ENCODE data around the gene FBN2. TPM values are rescaled to one million over a fixed set of nuclear protein-coding genes. Genes with fewer than 3 reads are reported as not detected.

FBN2 gene
- polyA plus RNA-seq, 1 donor from 2014 or later = 1.6 TPM

DNA sequence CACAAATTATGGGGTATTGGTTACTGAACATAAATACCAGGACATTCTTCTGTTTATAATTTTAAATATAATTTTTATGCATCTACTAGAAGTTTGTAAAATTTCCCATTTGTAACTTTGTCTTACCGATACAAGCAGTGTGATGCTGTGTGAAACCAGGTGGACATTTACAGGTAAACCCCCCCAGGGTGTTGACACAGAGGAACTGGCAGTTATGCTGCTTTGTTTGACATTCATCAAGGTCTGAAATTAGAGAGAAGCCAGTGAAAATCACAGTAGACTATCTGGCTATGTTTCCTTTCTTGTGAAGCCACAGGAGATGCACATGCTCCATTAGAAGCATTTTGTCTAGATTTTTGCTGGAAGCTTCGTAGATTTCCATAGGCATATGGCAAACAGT, 263.6 kb downstream of the FBN2 start:
- H3K9me2 ChIP-seq (ENCODE audit: insufficient read depth, low read length) = no peaks in the 10 kb centered on the region
- no peak overlapping the region for H3K27ac ChIP-seq (ENCODE audit: low read length)
- no peaks in the 10 kb centered on the region for H3K9me3 ChIP-seq (ENCODE audit: low read length)
- H4K20me1 ChIP-seq (ENCODE audit: insufficient read depth) = no peaks in the 10 kb centered on the region
- TF ChIP-seq EZH2 (IDR thresholded peaks at IDR 0.05; ENCODE audit: borderline replicate concordance, insufficient read depth, low read length, poor library complexity, severe bottlenecking) (no peak), SMC3 (conservative IDR thresholded peaks at IDR 0.05; ENCODE audit: poor library complexity) (no peak), MXI1 (conservative IDR thresholded peaks at IDR 0.05; ENCODE audit: poor library complexity, severe bottlenecking) (no peak), EP300 (conservative IDR thresholded peaks at IDR 0.05; ENCODE audit: poor library complexity, severe bottlenecking) (no peak), POLR2AphosphoS5 (IDR thresholded peaks at IDR 0.05) (no peak), TAF1 (IDR thresholded peaks at IDR 0.05; ENCODE audit: low read depth) (no peak), RAD21 (conservative IDR thresholded peaks at IDR 0.05) (no peak)
- TF ChIP-seq, protein P1, sequence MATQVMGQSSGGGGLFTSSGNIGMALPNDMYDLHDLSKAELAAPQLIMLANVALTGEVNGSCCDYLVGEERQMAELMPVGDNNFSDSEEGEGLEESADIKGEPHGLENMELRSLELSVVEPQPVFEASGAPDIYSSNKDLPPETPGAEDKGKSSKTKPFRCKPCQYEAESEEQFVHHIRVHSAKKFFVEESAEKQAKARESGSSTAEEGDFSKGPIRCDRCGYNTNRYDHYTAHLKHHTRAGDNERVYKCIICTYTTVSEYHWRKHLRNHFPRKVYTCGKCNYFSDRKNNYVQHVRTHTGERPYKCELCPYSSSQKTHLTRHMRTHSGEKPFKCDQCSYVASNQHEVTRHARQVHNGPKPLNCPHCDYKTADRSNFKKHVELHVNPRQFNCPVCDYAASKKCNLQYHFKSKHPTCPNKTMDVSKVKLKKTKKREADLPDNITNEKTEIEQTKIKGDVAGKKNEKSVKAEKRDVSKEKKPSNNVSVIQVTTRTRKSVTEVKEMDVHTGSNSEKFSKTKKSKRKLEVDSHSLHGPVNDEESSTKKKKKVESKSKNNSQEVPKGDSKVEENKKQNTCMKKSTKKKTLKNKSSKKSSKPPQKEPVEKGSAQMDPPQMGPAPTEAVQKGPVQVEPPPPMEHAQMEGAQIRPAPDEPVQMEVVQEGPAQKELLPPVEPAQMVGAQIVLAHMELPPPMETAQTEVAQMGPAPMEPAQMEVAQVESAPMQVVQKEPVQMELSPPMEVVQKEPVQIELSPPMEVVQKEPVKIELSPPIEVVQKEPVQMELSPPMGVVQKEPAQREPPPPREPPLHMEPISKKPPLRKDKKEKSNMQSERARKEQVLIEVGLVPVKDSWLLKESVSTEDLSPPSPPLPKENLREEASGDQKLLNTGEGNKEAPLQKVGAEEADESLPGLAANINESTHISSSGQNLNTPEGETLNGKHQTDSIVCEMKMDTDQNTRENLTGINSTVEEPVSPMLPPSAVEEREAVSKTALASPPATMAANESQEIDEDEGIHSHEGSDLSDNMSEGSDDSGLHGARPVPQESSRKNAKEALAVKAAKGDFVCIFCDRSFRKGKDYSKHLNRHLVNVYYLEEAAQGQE (IDR thresholded peaks at IDR 0.05; ENCODE audit: borderline replicate concordance) = no peak
- TF ChIP-seq, protein P2, sequence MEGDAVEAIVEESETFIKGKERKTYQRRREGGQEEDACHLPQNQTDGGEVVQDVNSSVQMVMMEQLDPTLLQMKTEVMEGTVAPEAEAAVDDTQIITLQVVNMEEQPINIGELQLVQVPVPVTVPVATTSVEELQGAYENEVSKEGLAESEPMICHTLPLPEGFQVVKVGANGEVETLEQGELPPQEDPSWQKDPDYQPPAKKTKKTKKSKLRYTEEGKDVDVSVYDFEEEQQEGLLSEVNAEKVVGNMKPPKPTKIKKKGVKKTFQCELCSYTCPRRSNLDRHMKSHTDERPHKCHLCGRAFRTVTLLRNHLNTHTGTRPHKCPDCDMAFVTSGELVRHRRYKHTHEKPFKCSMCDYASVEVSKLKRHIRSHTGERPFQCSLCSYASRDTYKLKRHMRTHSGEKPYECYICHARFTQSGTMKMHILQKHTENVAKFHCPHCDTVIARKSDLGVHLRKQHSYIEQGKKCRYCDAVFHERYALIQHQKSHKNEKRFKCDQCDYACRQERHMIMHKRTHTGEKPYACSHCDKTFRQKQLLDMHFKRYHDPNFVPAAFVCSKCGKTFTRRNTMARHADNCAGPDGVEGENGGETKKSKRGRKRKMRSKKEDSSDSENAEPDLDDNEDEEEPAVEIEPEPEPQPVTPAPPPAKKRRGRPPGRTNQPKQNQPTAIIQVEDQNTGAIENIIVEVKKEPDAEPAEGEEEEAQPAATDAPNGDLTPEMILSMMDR (IDR thresholded peaks at IDR 0.05; ENCODE audit: poor library complexity, severe bottlenecking) = no peak
- H3F3A ChIP-seq (ENCODE audit: insufficient read depth, low read length, poor library complexity, severe bottlenecking) = no peaks in the 10 kb centered on the region
- no peaks in the 10 kb centered on the region for H3K79me2 ChIP-seq (replicated peaks; ENCODE audit: insufficient read depth, low read length)
- no peak overlapping the region for H3K9ac ChIP-seq (ENCODE audit: low read length)
- no peaks in the 10 kb centered on the region for H3K27me3 ChIP-seq (ENCODE audit: insufficient read depth, low read depth, low read length)
- H3K36me3 ChIP-seq (ENCODE audit: insufficient read depth, low read length) = no peaks in the 10 kb centered on the region
- no peak overlapping the region for H3K4me2 ChIP-seq (ENCODE audit: low read length)
- H2AFZ ChIP-seq (ENCODE audit: low read depth, low read length) = no peak overlapping the region
- no peak overlapping the region for H3K4me3 ChIP-seq (ENCODE audit: low read length)

DNA sequence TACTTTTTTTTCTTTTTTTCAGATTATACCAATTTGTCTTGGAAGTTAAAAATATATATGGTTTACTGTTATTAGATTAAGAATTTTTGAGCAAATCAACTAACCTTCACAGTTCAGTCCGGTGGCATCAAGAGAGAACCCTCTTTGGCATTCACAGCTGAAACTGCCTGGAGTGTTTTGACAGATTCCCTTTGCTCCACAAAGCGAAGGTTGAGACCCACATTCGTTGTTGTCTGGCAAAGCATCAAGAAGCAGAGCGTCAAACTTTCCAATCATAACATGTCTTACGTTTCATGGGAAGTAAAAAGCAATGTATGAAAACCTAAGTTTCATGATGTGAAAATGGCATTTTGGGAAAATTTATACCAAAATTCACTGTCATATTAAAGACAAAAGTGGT, 264.3 kb downstream of the FBN2 start:
- no peaks in the 10 kb centered on the region for H3K79me2 ChIP-seq (replicated peaks; ENCODE audit: insufficient read depth, low read length)
- no peaks in the 10 kb centered on the region for H3K36me3 ChIP-seq (ENCODE audit: insufficient read depth, low read length)
- no peak overlapping the region for H3K27ac ChIP-seq (ENCODE audit: low read length)
- H3K9me3 ChIP-seq (ENCODE audit: low read length) = no peaks in the 10 kb centered on the region
- no peak overlapping the region for H3K4me3 ChIP-seq (ENCODE audit: low read length)
- H3K9ac ChIP-seq (ENCODE audit: low read length) = no peak overlapping the region
- H2AFZ ChIP-seq (ENCODE audit: low read depth, low read length) = no peak overlapping the region
- no peaks in the 10 kb centered on the region for H3K27me3 ChIP-seq (ENCODE audit: insufficient read depth, low read depth, low read length)
- no peaks in the 10 kb centered on the region for H4K20me1 ChIP-seq (ENCODE audit: insufficient read depth)
- no peaks in the 10 kb centered on the region for H3K9me2 ChIP-seq (ENCODE audit: insufficient read depth, low read length)
- H3K4me2 ChIP-seq (ENCODE audit: low read length) = no peak overlapping the region
- TF ChIP-seq RAD21 (conservative IDR thresholded peaks at IDR 0.05) (no peak), EP300 (conservative IDR thresholded peaks at IDR 0.05; ENCODE audit: poor library complexity, severe bottlenecking) (peak; percentile 16)
- H3F3A ChIP-seq (ENCODE audit: insufficient read depth, low read length, poor library complexity, severe bottlenecking) = no peaks in the 10 kb centered on the region
